Kidney (tissue), 14 donors: ENCODE data around the gene LIN54. TPM values are rescaled to one million over a fixed set of nuclear protein-coding genes. Genes with fewer than 3 reads are reported as not detected.
A peak's percentile ranks its signal among the peaks of the same experiment; 100 is the strongest.

Source experiments
- DNase-seq, 5 donors: peaks; one replicate each; pipeline ENCODE4 v3.0.0-alpha.2; 2013 to 2020
- FAIRE-seq: peaks from 2 replicates; lab custom pipeline; 2012; peaks lifted over from hg19 to GRCh38; lab: Jason Lieb, UNC
- H3K27ac ChIP-seq, 2 donors: one replicate each; pipeline ENCODE4 v1.7.0; 2013; ENCODE audit warnings: low read depth in 2 of 2, low read length in 2 of 2, inconsistent platforms in 1 of 2
- H3K27me3 ChIP-seq: one replicate; pipeline ENCODE4 v1.7.1; 2013; ENCODE audit warnings: low read length, inconsistent platforms; ENCODE audit not compliant: control insufficient read depth, insufficient read depth
- H3K36me3 ChIP-seq, 3 donors: one replicate each; pipeline versions ENCODE4 v1.7.0 to v1.7.1; 2013; ENCODE audit warnings: low read length in 3 of 3, control low read depth in 1 of 3, inconsistent platforms in 1 of 3; ENCODE audit not compliant: insufficient read depth in 3 of 3, control insufficient read depth in 2 of 3
- H3K4me1 ChIP-seq, 3 donors: one replicate each; pipeline versions ENCODE4 v1.7.0 to v1.7.1; 2013; ENCODE audit warnings: low read length in 3 of 3, inconsistent platforms in 1 of 3, low read depth in 1 of 3; ENCODE audit not compliant: control insufficient read depth in 2 of 3, insufficient read depth in 2 of 3
- H3K4me3 ChIP-seq, 3 donors: one replicate each; pipeline versions ENCODE4 v1.7.0 to v1.8.1; 2013; ENCODE audit warnings: low read length in 3 of 3, control low read depth in 1 of 3, inconsistent platforms in 1 of 3
- H3K9ac ChIP-seq, 3 donors: one replicate each; pipeline versions ENCODE4 v1.7.0 to v1.7.1; 2013; ENCODE audit warnings: low read length in 3 of 3, control low read depth in 1 of 3, inconsistent platforms in 1 of 3
- H3K9me3 ChIP-seq, 3 donors: one replicate each; pipeline versions ENCODE4 v1.7.0 to v1.7.1; 2013; ENCODE audit warnings: low read length in 3 of 3, control low read depth in 1 of 3, inconsistent platforms in 1 of 3; ENCODE audit not compliant: control insufficient read depth in 2 of 3, insufficient read depth in 1 of 3
- intact Hi-C: fragments of 100-400 bp; cut with DNase I; formaldehyde crosslinking; loops from one replicate; pipeline ENCODE4 v1.11.1; 2022
- polyA plus RNA-seq: library from polyadenylated mRNA; stranded (reverse); fragments of 350-450 nt; fragmentation: Illumina TruSeq; extraction: RNeasy Lipid Tissue Mini Kit (QIAGEN cat#74804); gene quantifications from one replicate; pipeline ENCODE4 v1.2.3, GENCODE V29; 2014; ENCODE audit warnings: low read depth, low replicate concordance; ENCODE audit not compliant: insufficient read depth
- total RNA-seq: library from RNA; stranded (reverse); fragmentation: NEBNext Ultra II Directional; extraction: Animal tissue kit (Norgen Biotek cat#: 25700); gene quantifications from one replicate; pipeline ENCODE4 v1.2.1, GENCODE V29; 2021
- TF ChIP-seq, protein P1 (sequence below): IDR thresholded peaks from 3 replicates; pipeline ENCODE4 v1.5.1; 2012; ENCODE audit warnings: mild to moderate bottlenecking, moderate library complexity, borderline replicate concordance; ENCODE audit not compliant: insufficient read depth; ENCODE audit errors: extremely low read depth
- donor health status: control.
- donor health status: control.
- donor health status: control.
- donor health status: control.
- donor health status: control.
- donor health status: DM: yes; HTN: yes; CAD: no.
- donor health status: Normal renal cell carcinoma (clear cell type).

LIN54 gene
- total and polyA plus RNA-seq, 2 donors from 2014 or later = 2.4 to 11.9 TPM

GRCh38 chr4:83036991-83037665 lies 26.5 kb upstream of the LIN54 start:
- TF ChIP-seq, protein P1, sequence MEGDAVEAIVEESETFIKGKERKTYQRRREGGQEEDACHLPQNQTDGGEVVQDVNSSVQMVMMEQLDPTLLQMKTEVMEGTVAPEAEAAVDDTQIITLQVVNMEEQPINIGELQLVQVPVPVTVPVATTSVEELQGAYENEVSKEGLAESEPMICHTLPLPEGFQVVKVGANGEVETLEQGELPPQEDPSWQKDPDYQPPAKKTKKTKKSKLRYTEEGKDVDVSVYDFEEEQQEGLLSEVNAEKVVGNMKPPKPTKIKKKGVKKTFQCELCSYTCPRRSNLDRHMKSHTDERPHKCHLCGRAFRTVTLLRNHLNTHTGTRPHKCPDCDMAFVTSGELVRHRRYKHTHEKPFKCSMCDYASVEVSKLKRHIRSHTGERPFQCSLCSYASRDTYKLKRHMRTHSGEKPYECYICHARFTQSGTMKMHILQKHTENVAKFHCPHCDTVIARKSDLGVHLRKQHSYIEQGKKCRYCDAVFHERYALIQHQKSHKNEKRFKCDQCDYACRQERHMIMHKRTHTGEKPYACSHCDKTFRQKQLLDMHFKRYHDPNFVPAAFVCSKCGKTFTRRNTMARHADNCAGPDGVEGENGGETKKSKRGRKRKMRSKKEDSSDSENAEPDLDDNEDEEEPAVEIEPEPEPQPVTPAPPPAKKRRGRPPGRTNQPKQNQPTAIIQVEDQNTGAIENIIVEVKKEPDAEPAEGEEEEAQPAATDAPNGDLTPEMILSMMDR = no peak
- intact Hi-C loops = no loop called here
- Histone ChIP-seq H3K4me3 (no peak overlapping the region), H3K27me3 (no peaks in the 10 kb centered on the region), H3K36me3 (no peaks in the 10 kb centered on the region), H3K9me3 (no peaks in the 10 kb centered on the region), H3K4me1 (peaks cover 0 to 11% (median 9%) of the 10 kb centered on the region in 3 donors), H3K9ac (no peak overlapping the region), H3K27ac (no peak overlapping the region)
- no peak for DNase-seq
- FAIRE-seq = no peak

- H3K4me3 ChIP-seq = peak within 1 kb of the TSS; percentile 86 to 97 (median 94)
- no peaks in the 10 kb centered on the region for H3K36me3 ChIP-seq
- H3K9me3 ChIP-seq = no peaks in the 10 kb centered on the region
- peak within 1 kb of the TSS; percentile 80 to 89 for H3K27ac ChIP-seq
- DNase-seq (peak; percentile 98 to 100 (median 98)), FAIRE-seq (peak; percentile 98)
- H3K4me1 ChIP-seq = peaks cover 0 to 11% (median 9%) of the 10 kb centered on the region in 3 donors
- H3K9ac ChIP-seq = peak within 1 kb of the TSS; percentile 71 to 96 (median 78)
- TF ChIP-seq, protein P1 = peak; percentile 44
- no peaks in the 10 kb centered on the region for H3K27me3 ChIP-seq
- intact Hi-C loops = no loop called here
Measured at GRCh38 chr4:83034630-83035494, 24.2 kb upstream of the LIN54 start, which contains the start of gene COPS4. Gene COPS4 (plus strand): TSS chr4:83035183. CDS start chr4:83035225, 42 bp downstream.

DNA sequence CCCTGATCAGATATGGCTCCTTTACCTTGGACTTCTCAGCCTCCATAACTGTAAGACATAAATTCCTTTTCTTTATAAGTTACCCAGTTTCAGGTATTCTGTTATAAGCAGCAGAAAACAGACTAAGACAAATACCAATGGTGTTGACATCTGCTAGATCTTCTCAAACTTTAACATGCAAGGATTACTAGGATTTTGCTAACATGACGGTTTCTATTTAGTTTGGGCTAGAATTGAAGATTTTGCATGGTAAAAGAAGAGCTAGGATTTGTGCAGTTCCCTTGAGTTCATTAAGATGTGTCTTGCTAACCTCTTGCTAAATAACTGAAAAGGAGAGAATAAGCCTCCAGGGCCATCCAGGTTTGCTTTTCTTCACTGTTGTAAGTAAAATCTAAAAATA lies 19.1 kb upstream of the LIN54 start:
- Histone ChIP-seq H3K4me1 (no peaks in the 10 kb centered on the region), H3K27me3 (no peaks in the 10 kb centered on the region), H3K9ac (no peak overlapping the region), H3K27ac (no peak overlapping the region), H3K9me3 (no peaks in the 10 kb centered on the region), H3K36me3 (no peaks in the 10 kb centered on the region), H3K4me3 (no peak overlapping the region)
- intact Hi-C loops = no loop called here
- DNase-seq (no peak), FAIRE-seq (no peak)
- TF ChIP-seq, protein P1 = no peak
